Astrocyte (in vitro differentiated cells and primary cell): ENCODE data around the gene NTRK3. TPM values are rescaled to one million over a fixed set of nuclear protein-coding genes. Genes with fewer than 3 reads are reported as not detected.
A peak's percentile ranks its signal among the peaks of the same experiment; 100 is the strongest.

Source experiments
- DNase-seq: peaks from one replicate; pipeline ENCODE4 v3.0.0-alpha.2; 2010; ENCODE audit warnings: low read depth
- FAIRE-seq: peaks from 2 replicates; lab custom pipeline; 2011; peaks lifted over from hg19 to GRCh38; lab: Jason Lieb, UNC
- H2AFZ ChIP-seq: 2 replicates; pipeline ENCODE4 v1.6.0; 2012; ENCODE audit warnings: low read depth, low read length, inconsistent platforms
- H3K27ac ChIP-seq: 2 replicates; pipeline ENCODE4 v1.5.1; 2011; ENCODE audit warnings: low read depth, low read length, inconsistent platforms
- H3K27me3 ChIP-seq: 2 replicates; pipeline ENCODE4 v1.6.0; 2011; ENCODE audit warnings: low read length, inconsistent platforms; ENCODE audit not compliant: insufficient read depth
- H3K36me3 ChIP-seq: 2 replicates; pipeline ENCODE4 v1.5.1; 2011; ENCODE audit warnings: low read length, inconsistent platforms; ENCODE audit not compliant: insufficient read depth
- H3K4me1 ChIP-seq: 2 replicates; pipeline ENCODE4 v1.5.1; 2011; ENCODE audit warnings: low read length, inconsistent platforms; ENCODE audit not compliant: insufficient read depth
- H3K4me2 ChIP-seq: 2 replicates; pipeline ENCODE4 v1.6.0; 2012; ENCODE audit warnings: low read length, inconsistent platforms
- H3K4me3 ChIP-seq: 2 replicates; pipeline ENCODE4 v1.5.1; 2011; ENCODE audit warnings: low read depth, mild to moderate bottlenecking, low read length, inconsistent platforms; ENCODE audit not compliant: insufficient read depth
- H3K79me2 ChIP-seq: 2 replicates; pipeline ENCODE4 v1.6.0; 2012; ENCODE audit warnings: mild to moderate bottlenecking, low read length, inconsistent platforms; ENCODE audit not compliant: insufficient read depth
- H3K9ac ChIP-seq: 2 replicates; pipeline ENCODE4 v1.6.0; 2012; ENCODE audit warnings: mild to moderate bottlenecking, low read length, inconsistent platforms
- H3K9me3 ChIP-seq: 2 replicates; pipeline ENCODE4 v1.5.1; 2012; ENCODE audit warnings: low read depth, mild to moderate bottlenecking, low read length, inconsistent platforms; ENCODE audit not compliant: insufficient read depth
- H4K20me1 ChIP-seq: 2 replicates; pipeline ENCODE4 v1.6.0; 2012; ENCODE audit warnings: low read length, inconsistent platforms; ENCODE audit not compliant: insufficient read depth
- H3K27ac Mint-ChIP-seq: one replicate; pipeline ENCODE4 v1.8.0; 2021; ENCODE audit warnings: mild to moderate bottlenecking, mixed read lengths; ENCODE audit not compliant: unreplicated experiment
- H3K27me3 Mint-ChIP-seq: one replicate; pipeline ENCODE4 v1.8.0; 2021; ENCODE audit warnings: low read depth, mixed read lengths; ENCODE audit not compliant: unreplicated experiment
- H3K36me3 Mint-ChIP-seq: one replicate; pipeline ENCODE4 v1.8.0; 2021; ENCODE audit warnings: low read depth, mixed read lengths; ENCODE audit not compliant: unreplicated experiment
- H3K4me1 Mint-ChIP-seq: one replicate; pipeline ENCODE4 v1.8.0; 2021; ENCODE audit warnings: low read depth, mixed read lengths; ENCODE audit not compliant: unreplicated experiment
- H3K4me3 Mint-ChIP-seq: one replicate; pipeline ENCODE4 v1.8.0; 2021; ENCODE audit warnings: mild to moderate bottlenecking, moderate library complexity, mixed read lengths; ENCODE audit not compliant: unreplicated experiment
- H3K9me3 Mint-ChIP-seq: one replicate; pipeline ENCODE4 v1.8.0; 2021; ENCODE audit warnings: mild to moderate bottlenecking, mixed read lengths; ENCODE audit not compliant: unreplicated experiment
- CTCF ChIP-seq: IDR thresholded peaks from 2 replicates; pipeline ENCODE4 v1.5.1; 2011; ENCODE audit warnings: low read depth, mild to moderate bottlenecking, inconsistent platforms, low read length, moderate library complexity; ENCODE audit not compliant: insufficient read depth
- EZH2 ChIP-seq: IDR thresholded peaks from 2 replicates; pipeline ENCODE4 v1.6.1; 2012; ENCODE audit warnings: mild to moderate bottlenecking, low read length, inconsistent platforms; ENCODE audit not compliant: insufficient read depth
- total RNA-seq: library from RNA; stranded (reverse); gene quantifications from 2 replicates; pipeline ENCODE4 v1.2.1, GENCODE V29; 2021

The NTRK3 gene
- total RNA-seq, 1 donor from 2014 or later, result 12.9 TPM

GRCh38 chr15:88255087-88255483 is 1.5 kb downstream of the NTRK3 start:
- Mint-ChIP-seq H3K4me1 (peaks cover 2% of the 10 kb centered on the region), H3K27me3 (peaks cover 58% of the 10 kb centered on the region), H3K9me3 (peaks cover 3% of the 10 kb centered on the region), H3K36me3 (peaks cover 8% of the 10 kb centered on the region), H3K4me3 (peak overlapping the region; percentile 86), H3K27ac (peak overlapping the region; percentile 38)
- Histone ChIP-seq H3K4me3 (peak overlapping the region; percentile 68), H3K4me1 (no peaks in the 10 kb centered on the region), H2AFZ (peak overlapping the region; percentile 49), H3K4me2 (peak overlapping the region; percentile 93), H3K9me3 (no peaks in the 10 kb centered on the region), H3K27ac (no peak overlapping the region), H3K36me3 (no peaks in the 10 kb centered on the region), H3K27me3 (peaks cover 24% of the 10 kb centered on the region), H3K79me2 (peaks cover 26% of the 10 kb centered on the region), H3K9ac (peak overlapping the region; percentile 56), H4K20me1 (peaks cover 21% of the 10 kb centered on the region)
- TF ChIP-seq EZH2, result no peak
- TF ChIP-seq CTCF, result no peak
- DNase-seq (no peak), FAIRE-seq (no peak)

GRCh38 chr15:88252441-88252840 is 4.1 kb downstream of the NTRK3 start:
- DNase-seq (no peak), FAIRE-seq (no peak)
- H3K27ac ChIP-seq, result no peak overlapping the region
- no peaks in the 10 kb centered on the region for H3K36me3 ChIP-seq
- H3K4me3 ChIP-seq, result no peak overlapping the region
- H3K36me3 Mint-ChIP-seq, result peaks cover 8% of the 10 kb centered on the region
- peaks cover 2% of the 10 kb centered on the region for H3K4me1 ChIP-seq
- peaks cover 26% of the 10 kb centered on the region for H3K79me2 ChIP-seq
- H3K4me3 Mint-ChIP-seq, result no peak overlapping the region
- H3K9me3 ChIP-seq, result no peaks in the 10 kb centered on the region
- no peak for TF ChIP-seq CTCF
- TF ChIP-seq EZH2, result no peak
- peaks cover 21% of the 10 kb centered on the region for H4K20me1 ChIP-seq
- H2AFZ ChIP-seq, result no peak overlapping the region
- peaks cover 4% of the 10 kb centered on the region for H3K9me3 Mint-ChIP-seq
- peaks cover 6% of the 10 kb centered on the region for H3K4me1 Mint-ChIP-seq
- peaks cover 55% of the 10 kb centered on the region for H3K27me3 Mint-ChIP-seq
- H3K9ac ChIP-seq, result no peak overlapping the region
- H3K27ac Mint-ChIP-seq, result no peak overlapping the region
- H3K4me2 ChIP-seq, result no peak overlapping the region
- H3K27me3 ChIP-seq, result peaks cover 13% of the 10 kb centered on the region

- Mint-ChIP-seq H3K4me3 (no peak overlapping the region), H3K27me3 (peaks cover 56% of the 10 kb centered on the region), H3K4me1 (peaks cover 10% of the 10 kb centered on the region), H3K36me3 (peaks cover 8% of the 10 kb centered on the region), H3K9me3 (peaks cover 4% of the 10 kb centered on the region), H3K27ac (no peak overlapping the region)
- DNase-seq (no peak), FAIRE-seq (no peak)
- Histone ChIP-seq H3K27ac (no peak overlapping the region), H3K36me3 (no peaks in the 10 kb centered on the region), H3K4me3 (no peak overlapping the region), H4K20me1 (peaks cover 21% of the 10 kb centered on the region), H3K27me3 (peaks cover 10% of the 10 kb centered on the region), H3K4me2 (no peak overlapping the region), H3K9ac (no peak overlapping the region), H3K4me1 (peaks cover 8% of the 10 kb centered on the region), H3K9me3 (no peaks in the 10 kb centered on the region), H3K79me2 (peaks cover 26% of the 10 kb centered on the region), H2AFZ (no peak overlapping the region)
- TF ChIP-seq EZH2 (no peak), CTCF (no peak)
Measured at GRCh38 chr15:88250826-88251225, 5.7 kb downstream of the NTRK3 start.
